ENCODE measurements around the gene SCO1.

GRCh38 chr17:10663231-10663630 lies 34.1 kb downstream of the SCO1 start:
- TF ChIP-seq, protein P1, sequence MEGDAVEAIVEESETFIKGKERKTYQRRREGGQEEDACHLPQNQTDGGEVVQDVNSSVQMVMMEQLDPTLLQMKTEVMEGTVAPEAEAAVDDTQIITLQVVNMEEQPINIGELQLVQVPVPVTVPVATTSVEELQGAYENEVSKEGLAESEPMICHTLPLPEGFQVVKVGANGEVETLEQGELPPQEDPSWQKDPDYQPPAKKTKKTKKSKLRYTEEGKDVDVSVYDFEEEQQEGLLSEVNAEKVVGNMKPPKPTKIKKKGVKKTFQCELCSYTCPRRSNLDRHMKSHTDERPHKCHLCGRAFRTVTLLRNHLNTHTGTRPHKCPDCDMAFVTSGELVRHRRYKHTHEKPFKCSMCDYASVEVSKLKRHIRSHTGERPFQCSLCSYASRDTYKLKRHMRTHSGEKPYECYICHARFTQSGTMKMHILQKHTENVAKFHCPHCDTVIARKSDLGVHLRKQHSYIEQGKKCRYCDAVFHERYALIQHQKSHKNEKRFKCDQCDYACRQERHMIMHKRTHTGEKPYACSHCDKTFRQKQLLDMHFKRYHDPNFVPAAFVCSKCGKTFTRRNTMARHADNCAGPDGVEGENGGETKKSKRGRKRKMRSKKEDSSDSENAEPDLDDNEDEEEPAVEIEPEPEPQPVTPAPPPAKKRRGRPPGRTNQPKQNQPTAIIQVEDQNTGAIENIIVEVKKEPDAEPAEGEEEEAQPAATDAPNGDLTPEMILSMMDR (IDR thresholded peaks at IDR 0.05; ENCODE audit: low read length) = no peak
- no peak for TF ChIP-seq EZH2 (IDR thresholded peaks at IDR 0.05; ENCODE audit: borderline replicate concordance, low read length)
